Measurements from ENCODE around the gene YPEL2.

- TF ChIP-seq, protein P1, sequence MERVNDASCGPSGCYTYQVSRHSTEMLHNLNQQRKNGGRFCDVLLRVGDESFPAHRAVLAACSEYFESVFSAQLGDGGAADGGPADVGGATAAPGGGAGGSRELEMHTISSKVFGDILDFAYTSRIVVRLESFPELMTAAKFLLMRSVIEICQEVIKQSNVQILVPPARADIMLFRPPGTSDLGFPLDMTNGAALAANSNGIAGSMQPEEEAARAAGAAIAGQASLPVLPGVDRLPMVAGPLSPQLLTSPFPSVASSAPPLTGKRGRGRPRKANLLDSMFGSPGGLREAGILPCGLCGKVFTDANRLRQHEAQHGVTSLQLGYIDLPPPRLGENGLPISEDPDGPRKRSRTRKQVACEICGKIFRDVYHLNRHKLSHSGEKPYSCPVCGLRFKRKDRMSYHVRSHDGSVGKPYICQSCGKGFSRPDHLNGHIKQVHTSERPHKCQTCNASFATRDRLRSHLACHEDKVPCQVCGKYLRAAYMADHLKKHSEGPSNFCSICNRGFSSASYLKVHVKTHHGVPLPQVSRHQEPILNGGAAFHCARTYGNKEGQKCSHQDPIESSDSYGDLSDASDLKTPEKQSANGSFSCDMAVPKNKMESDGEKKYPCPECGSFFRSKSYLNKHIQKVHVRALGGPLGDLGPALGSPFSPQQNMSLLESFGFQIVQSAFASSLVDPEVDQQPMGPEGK (tag by site-specific recombination; IDR thresholded peaks at IDR 0.05): no peak
- TF ChIP-seq, protein P2, sequence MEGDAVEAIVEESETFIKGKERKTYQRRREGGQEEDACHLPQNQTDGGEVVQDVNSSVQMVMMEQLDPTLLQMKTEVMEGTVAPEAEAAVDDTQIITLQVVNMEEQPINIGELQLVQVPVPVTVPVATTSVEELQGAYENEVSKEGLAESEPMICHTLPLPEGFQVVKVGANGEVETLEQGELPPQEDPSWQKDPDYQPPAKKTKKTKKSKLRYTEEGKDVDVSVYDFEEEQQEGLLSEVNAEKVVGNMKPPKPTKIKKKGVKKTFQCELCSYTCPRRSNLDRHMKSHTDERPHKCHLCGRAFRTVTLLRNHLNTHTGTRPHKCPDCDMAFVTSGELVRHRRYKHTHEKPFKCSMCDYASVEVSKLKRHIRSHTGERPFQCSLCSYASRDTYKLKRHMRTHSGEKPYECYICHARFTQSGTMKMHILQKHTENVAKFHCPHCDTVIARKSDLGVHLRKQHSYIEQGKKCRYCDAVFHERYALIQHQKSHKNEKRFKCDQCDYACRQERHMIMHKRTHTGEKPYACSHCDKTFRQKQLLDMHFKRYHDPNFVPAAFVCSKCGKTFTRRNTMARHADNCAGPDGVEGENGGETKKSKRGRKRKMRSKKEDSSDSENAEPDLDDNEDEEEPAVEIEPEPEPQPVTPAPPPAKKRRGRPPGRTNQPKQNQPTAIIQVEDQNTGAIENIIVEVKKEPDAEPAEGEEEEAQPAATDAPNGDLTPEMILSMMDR (tag by site-specific recombination; IDR thresholded peaks at IDR 0.05): no peak
- TF ChIP-seq ZBTB1 (tag by site-specific recombination; IDR thresholded peaks at IDR 0.05) (no peak), ZNF23 (tag by site-specific recombination; IDR thresholded peaks at IDR 0.05; ENCODE audit: borderline replicate concordance) (no peak), ZEB2 (tag by site-specific recombination; IDR thresholded peaks at IDR 0.05) (no peak)
These were observed 69.4 kb downstream of the YPEL2 start for GRCh38 chr17:59400858-59401257.

Data from HEK293 (cell line).